ENCODE measurements around the gene BMPR1A.
"Not testable (repeated sequence)": the region's sequence is repeated elsewhere in the genome, so short reads cannot be mapped to it uniquely, and the experiment has no call there.

Gene BMPR1A

GRCh38 chr10:86899670-86900276 is 143.4 kb downstream of the BMPR1A start:
- DNase-seq (ENCODE audit: low spot score): no peak
- Mint-ChIP-seq H3K4me3 (no peak overlapping the region), H3K27me3 (ENCODE audit: low read depth) (peaks cover 3% of the 10 kb centered on the region), H3K4me1 (ENCODE audit: low read depth) (no peaks in the 10 kb centered on the region), H3K27ac (no peak overlapping the region), H3K36me3 (ENCODE audit: low read depth) (no peaks in the 10 kb centered on the region), H3K9me3 (no peaks in the 10 kb centered on the region)

DNA sequence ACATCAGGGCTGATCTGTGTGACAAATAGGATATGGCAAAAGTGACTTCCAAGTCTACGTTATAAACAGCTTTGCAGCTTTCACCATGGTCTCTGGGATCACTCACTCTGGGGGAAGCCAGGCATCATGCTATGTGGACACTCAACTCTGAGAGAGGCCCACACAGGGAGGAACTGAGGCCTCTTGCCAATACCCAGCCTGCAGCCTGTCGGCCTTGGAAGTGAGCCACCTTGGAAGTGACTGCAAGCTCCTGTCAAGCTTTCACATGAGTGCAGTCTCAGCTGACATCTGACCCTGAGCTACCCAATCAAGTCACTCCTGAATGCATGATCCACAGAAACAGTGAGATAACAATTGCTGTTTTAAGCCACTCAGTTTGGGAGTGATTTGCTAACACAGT is 144.5 kb downstream of the BMPR1A start:
- H3K36me3 Mint-ChIP-seq (ENCODE audit: low read depth): peaks cover 5% of the 10 kb centered on the region
- H3K4me3 Mint-ChIP-seq: no peak overlapping the region
- no peaks in the 10 kb centered on the region for H3K4me1 Mint-ChIP-seq (ENCODE audit: low read depth)
- no peaks in the 10 kb centered on the region for H3K9me3 Mint-ChIP-seq
- no peak for DNase-seq (ENCODE audit: low spot score)
- peaks cover 3% of the 10 kb centered on the region for H3K27me3 Mint-ChIP-seq (ENCODE audit: low read depth)
- no peak overlapping the region for H3K27ac Mint-ChIP-seq

GRCh38 chr10:86904600-86904999 is 148.2 kb downstream of the BMPR1A start:
- no peaks in the 10 kb centered on the region for H3K4me1 Mint-ChIP-seq (ENCODE audit: low read depth)
- no peaks in the 10 kb centered on the region for H3K27me3 Mint-ChIP-seq (ENCODE audit: low read depth)
- H3K4me3 Mint-ChIP-seq: no peak overlapping the region
- no peak for DNase-seq (ENCODE audit: low spot score)
- H3K9me3 Mint-ChIP-seq: peaks cover 6% of the 10 kb centered on the region
- H3K36me3 Mint-ChIP-seq (ENCODE audit: low read depth): peaks cover 14% of the 10 kb centered on the region
- no peak overlapping the region for H3K27ac Mint-ChIP-seq

- no peaks in the 10 kb centered on the region for H3K4me1 Mint-ChIP-seq (ENCODE audit: low read depth)
- no peak overlapping the region for H3K4me3 Mint-ChIP-seq
- H3K27me3 Mint-ChIP-seq (ENCODE audit: low read depth): no peaks in the 10 kb centered on the region
- H3K27ac Mint-ChIP-seq: no peak overlapping the region
- H3K9me3 Mint-ChIP-seq: peaks cover 6% of the 10 kb centered on the region
- DNase-seq (ENCODE audit: low spot score): no peak
- peaks cover 14% of the 10 kb centered on the region for H3K36me3 Mint-ChIP-seq (ENCODE audit: low read depth)
Measured at GRCh38 chr10:86905429-86905828, 149.0 kb downstream of the BMPR1A start.

- Mint-ChIP-seq H3K9me3 (no peaks in the 10 kb centered on the region), H3K27ac (no peak overlapping the region), H3K27me3 (ENCODE audit: low read depth) (no peaks in the 10 kb centered on the region), H3K36me3 (ENCODE audit: low read depth) (peaks cover 5% of the 10 kb centered on the region), H3K4me1 (ENCODE audit: low read depth) (no peaks in the 10 kb centered on the region), H3K4me3 (no peak overlapping the region)
- DNase-seq (ENCODE audit: low spot score): no peak
Measured at GRCh38 chr10:86914734-86915133, 158.3 kb downstream of the BMPR1A start.

- Mint-ChIP-seq H3K9me3 (no peaks in the 10 kb centered on the region), H3K4me1 (ENCODE audit: low read depth) (no peaks in the 10 kb centered on the region), H3K4me3 (no peak overlapping the region), H3K36me3 (ENCODE audit: low read depth) (peaks cover 5% of the 10 kb centered on the region), H3K27me3 (ENCODE audit: low read depth) (no peaks in the 10 kb centered on the region), H3K27ac (no peak overlapping the region)
- no peak for DNase-seq (ENCODE audit: low spot score)
Measured at GRCh38 chr10:86918022-86918471, 161.6 kb downstream of the BMPR1A start.

DNA sequence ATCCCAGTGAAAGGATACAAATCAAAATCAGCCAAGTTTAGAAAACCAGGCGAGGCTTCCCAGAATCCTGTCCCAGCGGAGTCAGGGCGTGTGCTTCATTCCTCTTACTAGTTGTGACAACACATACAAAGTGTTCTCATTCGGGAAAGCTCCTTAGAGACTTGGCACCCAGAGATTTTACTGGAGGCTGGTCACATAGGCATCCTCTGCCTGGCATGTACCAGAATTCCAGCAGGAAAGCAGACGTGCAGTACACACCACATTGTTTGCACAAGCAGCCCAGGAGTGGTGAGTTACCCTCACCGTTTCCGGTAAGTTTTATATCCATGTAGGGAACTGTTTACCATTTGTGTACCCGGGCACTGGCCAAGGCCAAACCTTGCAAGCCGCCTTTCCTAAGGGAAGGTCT is 166.1 kb downstream of the BMPR1A start:
- no peak overlapping the region for H3K27ac Mint-ChIP-seq
- no peaks in the 10 kb centered on the region for H3K9me3 Mint-ChIP-seq
- no peaks in the 10 kb centered on the region for H3K36me3 Mint-ChIP-seq (ENCODE audit: low read depth)
- H3K4me1 Mint-ChIP-seq (ENCODE audit: low read depth): no peaks in the 10 kb centered on the region
- no peak overlapping the region for H3K4me3 Mint-ChIP-seq
- no peak for DNase-seq (ENCODE audit: low spot score)
- H3K27me3 Mint-ChIP-seq (ENCODE audit: low read depth): no peaks in the 10 kb centered on the region

DNA sequence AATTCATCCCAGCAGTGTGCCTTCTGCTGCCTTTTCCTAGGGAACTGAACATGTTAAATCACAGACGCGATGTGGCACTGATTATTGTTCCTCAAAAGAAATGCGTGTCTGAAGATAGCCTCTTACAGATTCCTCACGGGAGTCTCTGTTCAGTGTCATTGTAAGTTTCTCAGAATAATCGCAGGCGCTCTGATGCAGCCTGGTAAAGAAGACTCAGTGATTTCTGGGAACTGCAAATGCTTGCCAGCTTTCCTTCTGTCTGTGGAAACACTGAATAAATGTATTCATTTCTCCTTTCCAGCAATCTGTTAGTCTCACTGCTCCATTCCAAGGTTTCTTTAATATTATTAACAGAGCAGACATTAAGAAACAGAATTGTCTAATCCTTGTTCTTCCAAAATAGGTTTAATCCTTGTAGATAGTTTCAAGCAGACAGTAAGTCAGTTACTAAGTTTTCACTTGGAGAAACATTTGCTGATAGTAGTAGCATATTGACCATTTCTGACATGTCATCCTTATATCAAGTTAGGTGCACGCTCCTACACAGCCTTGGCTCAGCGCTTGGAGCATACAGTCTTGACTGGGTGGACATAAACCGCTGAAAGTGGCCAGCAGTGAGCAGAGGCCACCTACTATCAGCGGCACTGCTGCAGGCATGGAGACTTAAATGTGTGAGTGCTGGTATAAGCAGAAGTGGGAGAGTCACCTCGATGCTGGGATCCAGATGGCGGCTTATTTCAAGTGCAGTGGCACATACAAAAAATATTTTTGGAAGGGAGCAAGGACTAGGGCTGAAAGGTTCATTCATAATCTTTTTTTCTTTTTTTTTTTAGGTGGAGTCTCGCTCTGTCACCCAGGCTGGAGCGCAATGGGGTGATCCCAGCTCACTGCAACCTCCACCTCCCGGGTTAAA is 173.3 kb downstream of the BMPR1A start:
- no peak overlapping the region for H3K27ac Mint-ChIP-seq
- no peaks in the 10 kb centered on the region for H3K9me3 Mint-ChIP-seq
- peaks cover 2% of the 10 kb centered on the region for H3K4me1 Mint-ChIP-seq (ENCODE audit: low read depth)
- H3K4me3 Mint-ChIP-seq: no peak overlapping the region
- DNase-seq (ENCODE audit: low spot score): no peak
- peaks cover 2% of the 10 kb centered on the region for H3K36me3 Mint-ChIP-seq (ENCODE audit: low read depth)
- no peaks in the 10 kb centered on the region for H3K27me3 Mint-ChIP-seq (ENCODE audit: low read depth)

- Mint-ChIP-seq H3K27me3 (ENCODE audit: low read depth) (no peaks in the 10 kb centered on the region), H3K27ac (no peak overlapping the region), H3K36me3 (ENCODE audit: low read depth) (peaks cover 2% of the 10 kb centered on the region), H3K9me3 (no peaks in the 10 kb centered on the region), H3K4me1 (ENCODE audit: low read depth) (peaks cover 2% of the 10 kb centered on the region), H3K4me3 (no peak overlapping the region)
- DNase-seq (ENCODE audit: low spot score): no peak
Measured at GRCh38 chr10:86931872-86932271, 175.5 kb downstream of the BMPR1A start.

DNA sequence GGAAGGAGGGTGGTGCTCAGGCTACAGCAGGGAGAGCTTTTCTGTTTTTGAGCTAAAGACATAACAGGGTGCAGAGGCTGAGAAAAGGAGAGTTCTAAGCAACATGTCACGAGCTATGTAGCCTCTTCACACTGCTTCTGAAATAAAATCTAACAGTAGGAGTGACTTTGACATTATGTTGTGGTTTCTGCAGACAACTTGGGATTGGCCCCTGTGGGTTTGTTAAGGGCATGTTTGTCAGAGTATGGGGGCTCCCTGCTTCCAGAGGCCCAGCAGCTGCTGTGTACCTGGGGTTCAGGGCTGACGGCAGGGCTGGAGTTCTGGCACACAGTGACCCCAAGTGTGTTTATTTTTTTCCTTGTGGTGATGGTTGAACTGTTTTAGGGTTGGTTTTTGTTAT is 176.3 kb downstream of the BMPR1A start:
- Mint-ChIP-seq H3K36me3 (ENCODE audit: low read depth) (peaks cover 2% of the 10 kb centered on the region), H3K9me3 (no peaks in the 10 kb centered on the region), H3K4me1 (ENCODE audit: low read depth) (peaks cover 2% of the 10 kb centered on the region), H3K27me3 (ENCODE audit: low read depth) (no peaks in the 10 kb centered on the region), H3K4me3 (no peak overlapping the region), H3K27ac (no peak overlapping the region)
- DNase-seq (ENCODE audit: low spot score): no peak

DNA sequence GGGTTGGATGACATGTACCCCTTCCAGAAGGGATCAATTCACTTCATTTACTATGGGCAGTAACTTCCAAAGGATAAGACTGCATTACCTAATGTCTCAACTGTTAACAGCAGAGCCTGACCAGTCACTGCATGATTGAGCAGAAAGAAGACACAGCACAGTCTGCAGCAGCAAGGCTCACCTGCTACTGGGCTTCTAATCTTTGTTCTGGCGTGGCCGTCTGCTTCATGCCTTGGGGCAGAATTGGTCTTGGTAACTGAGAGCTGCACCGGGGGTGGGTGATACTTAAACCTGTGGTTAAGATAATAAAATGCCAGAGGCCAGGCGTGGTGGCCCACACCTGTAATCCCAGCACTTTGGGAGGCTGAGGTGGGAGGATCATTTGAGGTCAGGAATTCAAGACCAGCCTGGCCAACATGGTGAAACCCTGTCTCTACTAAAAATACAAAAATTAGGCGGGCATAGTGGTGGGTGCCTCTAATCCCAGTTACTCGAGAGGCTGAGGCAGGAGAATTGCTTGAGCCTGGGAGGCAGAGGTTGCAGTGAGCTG is 177.8 kb downstream of the BMPR1A start:
- H3K4me1 Mint-ChIP-seq (ENCODE audit: low read depth); H3K27ac Mint-ChIP-seq; H3K4me3 Mint-ChIP-seq: not testable (repeated sequence)

DNA sequence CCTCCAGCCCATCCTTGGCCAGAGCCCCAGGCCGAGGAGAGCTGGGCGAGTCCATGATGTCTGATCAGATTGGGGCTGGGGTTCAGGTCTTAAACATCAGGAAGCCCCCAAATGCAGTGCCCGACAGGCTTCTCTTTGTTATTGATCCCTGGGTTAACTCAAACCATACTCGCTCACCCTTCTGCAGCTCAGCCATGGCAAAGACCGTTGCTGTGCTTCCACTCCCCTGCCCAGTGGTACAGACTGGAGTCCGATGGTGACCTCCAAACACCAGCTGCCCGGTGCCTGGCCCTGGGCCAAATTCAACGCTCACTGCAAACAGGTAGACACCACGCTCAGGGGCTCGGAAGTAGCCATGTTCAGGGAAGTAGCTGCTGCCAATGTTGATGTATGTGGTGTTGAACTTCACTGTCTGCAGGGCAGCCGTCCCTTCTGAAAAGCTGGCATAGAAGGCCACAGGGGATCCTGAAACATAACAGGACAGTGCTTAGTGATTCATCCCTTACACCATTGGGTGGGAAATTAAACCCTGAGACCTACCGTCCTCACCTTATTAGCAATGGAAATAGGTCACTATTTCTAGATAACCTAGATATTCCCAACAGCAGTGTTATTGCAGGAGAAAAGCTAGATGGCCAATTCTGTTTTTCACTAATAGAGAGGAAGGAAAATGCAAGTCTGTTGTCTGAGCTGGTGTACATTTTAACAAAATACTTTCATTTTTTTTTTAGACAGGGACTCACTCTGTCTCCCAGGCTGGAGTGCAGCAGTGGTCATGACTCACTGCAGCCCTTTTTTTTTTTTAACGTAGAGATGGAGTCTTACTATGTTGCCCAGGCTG is 180.5 kb downstream of the BMPR1A start:
- no peaks in the 10 kb centered on the region for H3K36me3 Mint-ChIP-seq (ENCODE audit: low read depth)
- H3K9me3 Mint-ChIP-seq: no peaks in the 10 kb centered on the region
- DNase-seq (ENCODE audit: low spot score): no peak
- no peak overlapping the region for H3K4me3 Mint-ChIP-seq
- H3K27me3 Mint-ChIP-seq (ENCODE audit: low read depth): no peaks in the 10 kb centered on the region
- no peak overlapping the region for H3K27ac Mint-ChIP-seq
- H3K4me1 Mint-ChIP-seq (ENCODE audit: low read depth): no peaks in the 10 kb centered on the region

More for the DNA sequence above, 177.8 kb downstream of the BMPR1A start:
- H3K36me3 Mint-ChIP-seq (ENCODE audit: low read depth); DNase-seq (ENCODE audit: low spot score); H3K27me3 Mint-ChIP-seq (ENCODE audit: low read depth); H3K9me3 Mint-ChIP-seq: not testable (repeated sequence)

- Mint-ChIP-seq H3K4me1 (ENCODE audit: low read depth) (no peaks in the 10 kb centered on the region), H3K9me3 (no peaks in the 10 kb centered on the region), H3K27ac (no peak overlapping the region), H3K36me3 (ENCODE audit: low read depth) (no peaks in the 10 kb centered on the region), H3K27me3 (ENCODE audit: low read depth) (no peaks in the 10 kb centered on the region), H3K4me3 (no peak overlapping the region)
- no peak for DNase-seq (ENCODE audit: low spot score)
Measured at GRCh38 chr10:86937502-86938154, 181.2 kb downstream of the BMPR1A start.

All from T-helper 2 cell treated with Interferon-gamma antibody and Interleukin-4, amounts not matched to agents 5 μg/mL and 100 μg/mL, for 36 hours (primary cell).